C1 segment of cervical spinal cord (tissue), 14 donors: Measurements from ENCODE around the gene CMIP.
A peak's percentile ranks its signal among the peaks of the same experiment; 100 is the strongest.

Source experiments
- DNase-seq, 14 donors: peaks; one replicate each; lab custom pipeline; 2025; lab: John Stamatoyannopoulos, UW

Gene CMIP

DNA sequence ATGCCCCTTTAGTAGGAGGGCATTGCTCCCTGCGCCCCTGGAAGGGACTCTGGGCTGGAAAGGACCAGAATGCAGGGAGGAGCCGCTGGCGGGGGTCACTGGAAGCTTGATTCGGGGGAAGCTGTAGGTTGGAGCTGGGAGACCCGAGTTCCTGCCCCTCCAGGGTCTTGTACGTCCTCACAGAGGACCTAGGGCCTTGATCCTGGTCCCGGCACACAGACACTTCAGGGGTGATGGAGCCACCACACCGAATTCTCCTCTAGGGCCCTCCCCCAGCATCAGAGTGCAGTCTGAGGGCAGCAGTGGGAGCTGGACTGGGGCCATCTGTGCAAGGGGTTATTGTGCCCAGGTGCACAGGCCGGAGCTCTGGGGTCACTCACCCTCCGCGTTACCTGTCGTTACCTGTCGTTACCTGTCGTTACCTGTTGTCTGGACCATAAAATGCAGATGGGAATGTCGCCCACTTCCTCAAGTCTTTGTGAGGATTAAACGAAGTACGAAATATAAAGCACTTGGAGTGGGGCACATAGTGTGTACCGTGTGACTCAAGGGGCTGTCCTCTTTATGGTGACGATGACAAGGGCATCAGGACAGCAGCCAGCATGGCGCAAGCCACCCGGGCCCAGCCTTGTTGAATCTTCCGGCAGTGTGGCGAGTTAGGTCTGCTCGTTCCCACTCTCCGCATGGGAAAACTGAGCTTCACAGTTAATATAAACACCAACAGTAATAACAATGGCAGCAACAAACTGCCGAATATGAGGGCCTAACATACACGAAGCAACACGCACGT, 48.6 kb downstream of the CMIP start:
- DNase-seq = no peak

DNA sequence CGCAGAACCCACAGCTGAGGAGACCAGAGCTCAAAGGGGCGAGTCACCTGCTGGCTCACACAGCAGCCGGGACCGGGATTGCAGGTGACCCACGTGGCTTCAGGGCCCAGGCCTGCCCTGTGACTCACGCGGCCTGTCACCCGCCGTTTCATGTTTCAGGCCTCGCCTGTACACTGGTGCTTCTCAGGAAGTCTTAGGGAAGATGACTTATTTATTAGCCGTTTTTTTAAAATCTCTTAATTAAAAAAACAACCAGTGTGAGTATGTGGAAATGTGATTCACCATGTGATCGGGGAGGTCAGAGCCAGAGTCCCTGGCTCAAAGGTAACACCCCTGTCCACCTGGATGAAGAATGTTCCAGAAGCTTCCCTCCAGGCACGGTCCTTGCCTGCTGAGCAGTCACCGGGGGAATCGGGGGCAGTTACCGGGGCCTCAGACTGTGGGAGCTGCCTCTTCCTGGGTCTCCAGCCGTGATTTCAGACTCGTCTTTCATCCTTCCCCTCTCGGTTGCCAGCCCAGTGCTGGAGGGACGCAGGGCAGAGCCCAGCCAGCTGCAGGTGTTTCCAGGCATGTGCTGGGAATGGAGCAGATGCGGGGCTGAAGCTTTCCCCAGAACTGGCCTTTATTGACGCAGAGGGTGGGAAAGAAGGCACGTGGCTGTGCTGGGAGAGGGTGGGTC, 49.3 kb downstream of the CMIP start:
- peak in 1 of 14 donors; percentile 28 for DNase-seq

DNA sequence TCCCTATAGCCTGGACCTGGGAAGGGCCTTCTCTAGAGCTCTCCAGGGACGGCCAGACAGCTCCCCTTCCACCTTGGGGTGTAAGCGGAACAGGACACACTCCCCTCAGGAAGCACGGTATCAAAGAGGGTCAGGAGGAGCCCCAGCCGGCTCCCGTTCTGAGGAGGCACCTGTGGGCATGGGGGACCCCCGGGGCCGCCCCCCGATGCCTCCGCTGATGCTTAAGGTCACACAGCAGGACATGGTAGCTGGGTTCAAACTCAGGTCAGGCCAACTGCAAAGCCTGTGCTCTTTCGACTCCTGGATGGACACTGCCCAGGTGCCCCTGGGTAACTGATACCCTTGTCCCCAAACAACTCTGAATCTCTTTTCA, 49.8 kb downstream of the CMIP start:
- no peak for DNase-seq

- no peak for DNase-seq
Measured at GRCh38 chr16:81494888-81495287, 50.3 kb downstream of the CMIP start.

DNA sequence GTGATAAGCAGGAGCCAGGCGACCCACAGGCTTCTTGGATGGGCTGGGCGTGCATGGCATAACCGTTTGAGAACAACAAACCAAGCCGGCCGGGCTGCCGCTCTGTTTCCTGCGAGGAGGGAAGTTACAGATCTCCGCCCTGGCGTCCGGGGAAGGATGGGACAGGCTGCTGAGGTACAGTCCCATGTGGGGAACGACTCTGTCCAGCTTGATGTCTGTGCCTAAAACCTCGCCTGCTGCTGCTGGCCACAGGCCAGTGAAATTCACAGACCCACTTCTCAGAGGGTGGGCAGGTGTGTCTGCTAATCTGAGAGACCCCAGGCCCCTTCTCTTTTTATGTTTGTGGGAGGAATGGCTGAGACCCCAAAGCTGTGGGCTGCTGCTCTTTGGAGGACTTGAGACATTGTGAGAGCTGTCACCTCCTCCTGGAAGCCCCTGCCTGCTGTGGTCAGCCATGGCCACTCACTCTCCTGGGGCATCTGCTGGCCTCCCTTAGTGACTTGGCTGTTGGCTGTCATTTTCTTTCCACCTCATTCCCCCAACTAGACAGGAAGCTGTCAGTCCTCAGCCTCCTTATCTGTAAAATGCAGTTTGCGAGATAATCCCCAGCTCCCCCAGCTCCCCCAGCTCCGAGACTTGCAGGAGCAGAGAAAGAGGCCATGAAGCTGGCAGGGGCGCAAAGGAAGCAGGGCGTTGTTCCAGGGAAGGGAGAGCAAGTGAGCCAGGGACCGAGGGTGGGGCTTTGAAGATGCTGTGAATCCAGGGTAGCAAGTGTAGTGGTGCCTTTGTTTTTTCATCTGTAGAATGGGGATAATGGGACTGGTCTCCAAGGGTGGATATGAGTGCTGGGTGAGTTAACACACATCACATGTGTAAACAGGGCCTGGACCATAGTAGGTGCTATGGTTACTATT, 51.0 kb downstream of the CMIP start:
- DNase-seq = peak in 1 of 14 donors; percentile 21

- no peak for DNase-seq
Measured at GRCh38 chr16:81496321-81496720, 51.7 kb downstream of the CMIP start.

GRCh38 chr16:81496742-81497141, 52.1 kb downstream of the CMIP start:
- DNase-seq = no peak

DNA sequence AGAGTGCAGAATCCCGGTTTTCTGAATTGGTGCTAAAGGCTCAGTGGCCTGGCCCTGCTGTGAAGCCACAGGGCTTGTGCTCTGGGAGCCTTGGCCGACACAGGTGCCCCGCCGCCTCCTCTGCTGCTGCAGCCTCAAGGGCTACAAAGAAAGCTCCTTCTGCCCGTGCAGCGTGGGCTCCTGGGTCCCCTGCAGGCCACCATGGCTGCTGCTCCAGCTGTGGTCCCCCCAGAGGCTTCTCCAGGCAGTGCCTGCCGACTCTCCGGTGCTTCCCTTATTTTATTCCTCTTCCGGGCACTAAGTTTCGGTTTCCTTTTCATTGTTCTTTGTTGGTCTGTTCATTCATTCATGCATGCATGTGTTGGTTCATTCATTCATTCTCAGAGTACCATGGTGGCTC, 53.1 kb downstream of the CMIP start:
- DNase-seq = peak in 3 of 14 donors; percentile 18 to 51 (median 19)

GRCh38 chr16:81498351-81498750, 53.7 kb downstream of the CMIP start:
- no peak for DNase-seq

DNA sequence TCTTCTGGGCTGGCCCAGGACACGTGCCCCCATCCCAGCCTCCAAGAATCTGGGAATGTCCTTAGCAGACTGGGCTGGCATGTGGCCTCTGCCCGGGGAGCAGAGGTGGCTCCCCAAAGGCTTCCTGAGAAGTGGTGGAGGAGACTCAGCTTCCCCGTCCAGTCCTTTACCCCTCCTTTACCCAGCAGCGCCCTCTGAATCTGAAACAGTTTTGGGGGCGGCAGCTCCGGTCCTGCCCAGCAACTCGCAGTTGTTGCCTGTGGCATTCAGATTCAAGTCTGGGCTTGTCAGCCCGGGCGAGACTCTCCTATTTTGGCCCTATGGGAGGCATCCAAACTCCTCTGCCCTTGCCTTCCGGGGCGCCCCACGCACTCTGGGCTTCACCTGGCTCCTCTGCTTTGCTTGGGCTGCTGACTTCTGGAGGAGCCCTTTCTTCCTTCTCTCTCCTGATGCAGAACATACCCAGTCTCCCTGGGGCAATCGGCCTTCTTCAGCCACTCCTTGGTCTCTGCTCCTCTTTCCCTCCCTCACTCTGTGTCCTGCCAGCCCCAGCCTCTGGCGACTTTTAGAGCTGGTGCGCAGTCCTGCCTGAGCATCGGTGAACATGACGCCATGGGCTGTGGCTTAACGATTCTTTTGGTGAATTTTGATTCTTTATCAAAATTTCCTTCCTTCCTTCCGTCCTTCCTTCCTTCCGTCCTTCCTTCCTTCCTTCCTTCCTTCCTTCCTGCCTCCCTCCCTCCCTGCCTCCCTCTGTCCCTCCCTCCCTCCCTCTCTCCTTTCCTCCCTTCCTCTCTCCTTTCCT, 55.2 kb downstream of the CMIP start:
- DNase-seq = peak in 1 of 14 donors; percentile 36

DNA sequence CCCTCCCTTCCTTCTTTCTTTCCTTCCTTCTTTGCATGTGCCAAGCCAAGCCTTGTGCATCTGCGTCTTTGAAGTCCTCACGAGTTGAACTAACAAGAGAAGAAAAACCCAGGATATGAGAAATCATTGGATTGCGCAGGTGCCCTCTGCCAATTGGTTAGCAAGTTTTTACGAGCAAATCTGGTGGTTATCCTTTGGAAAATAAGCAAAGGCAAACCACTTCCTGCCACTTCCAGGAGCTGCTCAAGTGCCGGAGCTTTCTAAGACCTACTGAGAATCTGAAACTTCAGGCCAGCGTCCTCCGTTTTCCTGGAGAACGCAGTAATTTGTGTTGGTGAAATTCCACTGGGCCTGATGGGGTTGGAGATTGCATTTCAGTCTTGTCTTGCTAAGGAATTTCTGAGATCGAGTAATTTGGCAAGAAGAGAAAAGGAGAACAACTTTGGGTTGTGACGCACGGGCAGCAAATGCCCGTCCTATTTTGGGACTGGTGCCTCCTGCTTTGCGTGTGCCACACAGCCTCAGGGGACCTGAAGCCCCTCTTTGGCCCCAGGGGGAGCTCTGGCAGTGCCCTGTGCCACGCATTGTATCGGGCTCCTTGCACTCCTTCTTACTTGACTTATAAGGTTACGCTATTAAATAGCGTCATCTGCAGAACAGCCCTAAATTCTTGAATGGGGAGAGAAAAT, 56.4 kb downstream of the CMIP start:
- DNase-seq = peak in 1 of 14 donors; percentile 17

DNA sequence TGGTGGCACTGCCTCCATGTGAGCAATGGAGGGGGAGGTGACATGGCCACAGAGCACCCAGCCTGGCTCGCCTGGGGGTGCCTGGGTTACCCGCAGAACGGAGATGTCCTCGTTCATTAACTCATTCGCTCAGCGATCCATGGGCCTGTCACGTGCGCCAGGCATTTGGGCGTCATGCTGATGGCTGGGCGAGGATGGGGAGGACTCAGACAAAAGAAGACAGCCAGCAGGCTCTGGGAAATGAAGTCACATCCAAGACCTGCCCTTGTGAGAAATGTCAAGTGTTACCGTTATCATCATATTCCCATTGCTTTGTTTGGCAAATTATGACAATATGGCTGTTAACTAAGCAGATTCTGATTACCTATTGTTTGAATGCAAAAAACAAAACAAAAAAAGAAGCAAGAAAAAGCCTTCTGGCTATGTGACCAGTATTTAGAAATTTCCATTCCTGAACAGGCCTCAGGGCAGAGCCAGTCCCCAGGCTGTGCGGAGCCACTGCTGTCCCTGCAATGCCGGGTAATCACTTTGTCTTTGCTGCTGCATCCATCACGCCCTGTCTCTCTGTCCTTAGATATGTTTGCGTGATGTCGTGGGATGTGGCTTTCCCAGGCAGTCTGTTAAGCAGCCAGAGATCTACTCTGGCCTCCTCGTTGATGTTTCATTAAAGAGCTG, 57.9 kb downstream of the CMIP start:
- DNase-seq = no peak

- peak in 2 of 14 donors; percentile 32 to 46 for DNase-seq
Measured at GRCh38 chr16:81505011-81505661, 60.5 kb downstream of the CMIP start.

DNA sequence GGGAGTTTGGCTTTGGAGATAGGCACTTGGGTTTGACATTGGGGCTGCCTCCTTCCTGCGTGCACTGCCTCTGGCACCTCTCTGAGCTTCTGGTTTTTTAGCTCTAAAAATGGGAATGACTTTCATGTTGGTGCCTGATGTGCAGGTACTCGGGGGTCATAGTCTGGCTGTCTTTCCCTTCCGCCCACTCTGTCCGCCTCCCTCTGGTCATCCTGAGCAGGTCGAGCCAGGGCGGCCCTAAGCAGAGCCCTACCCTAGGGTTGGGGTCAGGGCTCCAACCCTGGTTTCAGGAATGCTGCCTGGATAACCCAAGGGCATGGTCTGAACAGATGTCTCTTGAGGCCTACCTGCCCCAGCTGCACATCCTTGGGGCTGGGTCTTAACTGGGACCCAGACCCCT, 64.8 kb downstream of the CMIP start:
- no peak for DNase-seq

DNA sequence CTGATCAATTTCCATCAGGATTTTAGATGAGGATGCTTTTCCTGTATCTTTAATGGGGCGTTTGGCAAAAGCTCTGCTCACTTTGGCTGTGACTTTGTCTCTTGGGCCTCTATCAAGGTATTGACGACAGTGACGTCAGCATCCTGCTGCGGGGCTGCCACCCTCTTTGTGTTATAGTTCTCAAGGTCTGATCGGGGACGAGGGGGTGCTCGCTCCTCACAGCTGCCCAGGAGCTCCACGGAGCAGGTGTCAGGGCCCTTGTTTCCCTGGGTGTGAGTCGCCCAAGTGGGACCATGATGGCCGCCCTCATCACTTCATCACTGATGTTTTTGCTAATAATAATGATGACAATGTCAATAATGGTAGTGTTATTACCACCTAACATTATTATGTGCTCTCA, 65.4 kb downstream of the CMIP start:
- no peak for DNase-seq

DNA sequence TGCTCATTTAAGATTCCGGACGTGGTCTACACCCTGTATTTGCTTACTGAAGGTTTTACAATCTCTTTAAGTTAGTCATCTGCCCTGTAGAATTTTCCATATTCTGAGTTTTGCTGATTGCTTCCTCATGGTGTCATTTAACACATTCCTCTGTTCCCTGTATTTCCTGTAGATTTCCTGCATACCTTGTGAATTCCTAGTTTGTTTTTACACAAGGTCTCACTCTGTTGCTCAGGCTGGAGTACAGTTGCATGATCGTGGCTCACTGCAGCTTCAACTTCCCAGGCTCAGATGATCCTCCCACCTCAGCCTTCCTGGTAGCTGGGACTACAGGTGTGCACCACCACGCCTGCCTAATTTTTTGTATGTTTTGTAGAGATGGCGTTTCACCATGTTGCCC, 66.8 kb downstream of the CMIP start:
- no peak for DNase-seq

GRCh38 chr16:81513204-81514040, 68.8 kb downstream of the CMIP start:
- peak in 8 of 14 donors; percentile 7 to 83 (median 40) for DNase-seq

DNA sequence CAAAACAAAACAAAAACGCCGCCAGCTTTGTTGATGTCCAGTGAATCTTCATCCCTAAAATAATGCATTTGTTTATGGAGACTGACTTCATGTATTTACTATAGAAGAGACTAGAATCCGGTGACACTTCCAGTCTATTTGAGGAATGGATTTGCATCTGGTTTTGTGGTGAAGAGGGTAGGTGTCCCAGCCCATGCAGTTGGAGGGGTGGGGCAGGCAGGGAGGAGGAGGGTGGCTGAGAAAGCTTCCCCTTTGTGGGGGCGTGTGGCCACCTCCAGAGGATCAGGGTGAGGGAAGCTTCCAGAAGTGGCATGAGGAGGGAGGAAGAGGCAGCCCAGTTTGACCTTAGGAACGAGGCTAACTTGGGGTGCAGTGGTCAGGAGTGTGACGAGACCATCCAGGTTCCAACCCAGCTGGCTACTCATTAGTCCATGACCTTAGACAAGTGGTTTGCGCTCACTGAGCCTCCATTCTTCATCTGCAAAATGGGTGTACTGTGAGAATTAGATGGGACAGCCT, 69.5 kb downstream of the CMIP start:
- DNase-seq = no peak
